ENCODE results near the gene MRC1.

- TF ChIP-seq POLR2AphosphoS5 (IDR thresholded peaks at IDR 0.05), result no peak
- no peak for TF ChIP-seq CTCF (IDR thresholded peaks at IDR 0.05)
- TF ChIP-seq POLR2A (IDR thresholded peaks at IDR 0.05), result no peak
Measured at GRCh38 chr10:17836942-17837341, 27.8 kb downstream of the MRC1 start.
